ENCODE measurements around the gene RCOR1. TPM values are rescaled to one million over a fixed set of nuclear protein-coding genes. Genes with fewer than 3 reads are reported as not detected.
A peak's percentile ranks its signal among the peaks of the same experiment; 100 is the strongest.

Gene RCOR1
- total RNA-seq, 1 experiment from 2014 or later = 34.1 TPM

DNA sequence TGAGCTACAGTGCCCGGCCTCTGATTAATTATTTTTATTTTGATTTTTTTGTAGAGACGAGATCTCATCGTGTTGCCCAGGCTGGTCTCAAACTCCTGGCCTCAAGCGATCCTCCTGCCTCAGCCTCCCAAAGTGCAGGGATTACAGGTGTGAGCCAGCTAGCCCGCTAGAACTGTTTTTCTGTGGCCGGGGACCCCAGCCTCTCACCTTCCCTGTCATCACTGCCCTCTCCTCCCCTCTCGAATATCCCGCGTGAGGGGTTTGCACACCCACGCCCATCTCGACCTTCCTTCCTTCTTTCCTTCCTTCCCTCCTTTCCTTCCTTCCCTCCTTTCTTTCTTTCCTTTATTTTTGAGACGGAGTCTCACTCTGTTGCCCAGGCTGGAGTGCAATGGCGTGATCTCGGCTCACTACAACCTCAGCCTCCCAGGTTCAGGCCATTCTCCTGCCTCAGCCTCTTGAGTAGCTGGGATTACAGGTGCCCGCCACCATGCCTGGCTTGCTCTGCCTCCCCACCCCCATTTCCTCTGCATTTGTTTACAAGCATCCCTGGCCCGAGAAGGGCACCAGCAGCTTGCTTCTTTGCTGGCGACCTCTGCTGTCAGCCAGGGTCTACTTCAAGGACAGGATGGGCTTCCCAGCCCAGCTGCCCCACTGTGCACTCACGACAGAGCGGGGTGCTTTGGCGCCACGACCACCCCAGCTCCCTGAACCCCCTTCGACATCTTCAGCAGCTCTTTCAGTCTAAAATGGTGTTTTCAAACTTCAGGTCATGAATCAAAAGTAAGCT, 180.5 kb downstream of the RCOR1 start:
- Histone ChIP-seq H2BK20ac (ENCODE audit: low read depth, low read length, poor library complexity, severe bottlenecking) (no peak overlapping the region), H2BK12ac (ENCODE audit: insufficient read length, low read depth, low read length) (no peak overlapping the region), H2BK5ac (ENCODE audit: insufficient read length, low read length) (no peak overlapping the region), H3K79me1 (ENCODE audit: insufficient read depth, low read depth, low read length, poor library complexity, severe bottlenecking) (no peaks in the 10 kb centered on the region), H3T11ph (ENCODE audit: low read length) (no peak overlapping the region), H3K27ac (ENCODE audit: insufficient read length, low read depth, low read length) (no peak overlapping the region), H4K91ac (ENCODE audit: insufficient read length, low read depth, low read length) (no peak overlapping the region), H3K56ac (ENCODE audit: insufficient read length, low read depth, low read length) (no peak overlapping the region), H3K4me2 (ENCODE audit: insufficient read depth, insufficient read length, low read length) (no peak overlapping the region), H4K8ac (replicated peaks; ENCODE audit: insufficient read length, low read depth, low read length) (no peak overlapping the region), H3K9ac (ENCODE audit: extremely low read depth, insufficient read length, low read length) (no peak overlapping the region), H4K5ac (ENCODE audit: insufficient read length, low read depth, low read length) (no peak overlapping the region), H3K9me3 (ENCODE audit: control insufficient read depth, low read depth, low read length) (no peaks in the 10 kb centered on the region), H4K20me1 (ENCODE audit: control insufficient read depth, insufficient read depth, insufficient read length) (no peaks in the 10 kb centered on the region), H3K23me2 (ENCODE audit: insufficient read length, low read depth, low read length, poor library complexity, severe bottlenecking) (peaks cover 2% of the 10 kb centered on the region), H3K79me2 (ENCODE audit: insufficient read depth, low read length) (no peaks in the 10 kb centered on the region), H3K18ac (ENCODE audit: insufficient read length, low read depth, low read length) (no peak overlapping the region), H2AK5ac (ENCODE audit: insufficient read length, low read length) (no peak overlapping the region), H3K4ac (ENCODE audit: low read depth, low read length) (no peak overlapping the region), H2BK15ac (ENCODE audit: low read depth, low read length) (no peak overlapping the region), H3K23ac (ENCODE audit: insufficient read length, low read depth, low read length) (no peak overlapping the region), H2AFZ (ENCODE audit: low read length) (no peak overlapping the region), H3K27me3 (ENCODE audit: insufficient read depth, low read length) (no peaks in the 10 kb centered on the region), H3K14ac (ENCODE audit: insufficient read depth, low read length) (no peak overlapping the region), H3K4me1 (ENCODE audit: insufficient read depth, low read length) (no peaks in the 10 kb centered on the region; the same call in 1 of the 2 replicates), H2BK120ac (ENCODE audit: low read depth, low read length, poor library complexity, severe bottlenecking) (no peak overlapping the region)
- Mint-ChIP-seq H3K27me3 (ENCODE audit: low read depth) (peaks cover 2% of the 10 kb centered on the region), H3K27ac (peak overlapping the region; percentile 36 to 92 (median 42); a peak in 4 of 7 replicates), H3K4me1 (peaks cover 9 to 18% of the 10 kb centered on the region in 2 experiments), H3K4me3 (no peak overlapping the region; a peak in 1 of 5 replicates), H3K9me3 (no peaks in the 10 kb centered on the region; a peak in 2 of 5 replicates), H3K36me3 (ENCODE audit: insufficient read depth in 1 of 3, low read depth in 3 of 3) (no peaks in the 10 kb centered on the region)
- TF ChIP-seq, protein P1, sequence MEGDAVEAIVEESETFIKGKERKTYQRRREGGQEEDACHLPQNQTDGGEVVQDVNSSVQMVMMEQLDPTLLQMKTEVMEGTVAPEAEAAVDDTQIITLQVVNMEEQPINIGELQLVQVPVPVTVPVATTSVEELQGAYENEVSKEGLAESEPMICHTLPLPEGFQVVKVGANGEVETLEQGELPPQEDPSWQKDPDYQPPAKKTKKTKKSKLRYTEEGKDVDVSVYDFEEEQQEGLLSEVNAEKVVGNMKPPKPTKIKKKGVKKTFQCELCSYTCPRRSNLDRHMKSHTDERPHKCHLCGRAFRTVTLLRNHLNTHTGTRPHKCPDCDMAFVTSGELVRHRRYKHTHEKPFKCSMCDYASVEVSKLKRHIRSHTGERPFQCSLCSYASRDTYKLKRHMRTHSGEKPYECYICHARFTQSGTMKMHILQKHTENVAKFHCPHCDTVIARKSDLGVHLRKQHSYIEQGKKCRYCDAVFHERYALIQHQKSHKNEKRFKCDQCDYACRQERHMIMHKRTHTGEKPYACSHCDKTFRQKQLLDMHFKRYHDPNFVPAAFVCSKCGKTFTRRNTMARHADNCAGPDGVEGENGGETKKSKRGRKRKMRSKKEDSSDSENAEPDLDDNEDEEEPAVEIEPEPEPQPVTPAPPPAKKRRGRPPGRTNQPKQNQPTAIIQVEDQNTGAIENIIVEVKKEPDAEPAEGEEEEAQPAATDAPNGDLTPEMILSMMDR (conservative IDR thresholded peaks at IDR 0.05) = peak; percentile 72
- peak; percentile 89 for DNase-seq
- WGBS (ENCODE audit: extremely low coverage, insufficient read length, low lambda C conversion rate) = no CpG with 5 or more reads among the region's 22 CpGs
